Keratinocyte (primary cell): ENCODE results near the gene SLC38A2. TPM values are rescaled to one million over a fixed set of nuclear protein-coding genes. Genes with fewer than 3 reads are reported as not detected.

Source experiments
- DNase-seq: peaks from one replicate; pipeline ENCODE4 v3.0.0-alpha.2; 2011; ENCODE audit warnings: low read depth, missing footprints, low spot score
- FAIRE-seq: peaks from 2 replicates; lab custom pipeline; 2011; peaks lifted over from hg19 to GRCh38; lab: Jason Lieb, UNC
- H2AFZ ChIP-seq: 2 replicates; pipeline ENCODE4 v1.6.0; 2012; ENCODE audit warnings: low read length, control low read depth, inconsistent platforms; ENCODE audit not compliant: control insufficient read depth
- H3K27ac ChIP-seq: 2 replicates; pipeline ENCODE4 v1.5.1; 2011; ENCODE audit warnings: low read length; ENCODE audit not compliant: control insufficient read depth, insufficient read depth
- H3K27me3 ChIP-seq: 3 replicates; pipeline ENCODE4 v1.6.0; 2011; ENCODE audit warnings: low read length; ENCODE audit not compliant: control insufficient read depth, insufficient read depth; ENCODE audit errors: extremely low read depth
- H3K36me3 ChIP-seq, 2 experiments: 2 replicates in 1 of 2; 3 replicates in 1 of 2; pipeline ENCODE4 v1.5.1; 2011; ENCODE audit warnings: low read length in 2 of 2, mild to moderate bottlenecking in 1 of 2; ENCODE audit not compliant: control insufficient read depth in 2 of 2, insufficient read depth in 2 of 2; ENCODE audit errors: extremely low read depth in 1 of 2
- H3K4me1 ChIP-seq: 3 replicates; pipeline ENCODE4 v1.5.1; 2011; ENCODE audit warnings: low read length; ENCODE audit not compliant: control insufficient read depth, insufficient read depth; ENCODE audit errors: extremely low read depth
- H3K4me2 ChIP-seq: 3 replicates; pipeline ENCODE4 v1.6.0; 2011; ENCODE audit warnings: low read depth, low read length; ENCODE audit not compliant: control insufficient read depth, insufficient read depth; ENCODE audit errors: extremely low read depth
- H3K4me3 ChIP-seq, 3 experiments: fragments of 200-600 bp in 1 of 3; sonication (generic) in 1 of 3; 2 replicates in 2 of 3; 3 replicates in 1 of 3; pipeline ENCODE4 v1.5.1; 2011 to 2016; ENCODE audit warnings: low read length in 3 of 3, mild to moderate bottlenecking in 3 of 3, control low read depth in 2 of 3, inconsistent platforms in 1 of 3, low read depth in 1 of 3, mixed read lengths in 1 of 3, mixed run types in 1 of 3, moderate library complexity in 1 of 3; ENCODE audit not compliant: control insufficient read depth in 2 of 3, insufficient read depth in 2 of 3; ENCODE audit errors: extremely low read depth in 1 of 3
- H3K79me2 ChIP-seq: 2 replicates; pipeline ENCODE4 v1.6.0; 2012; ENCODE audit warnings: low read length; ENCODE audit not compliant: control insufficient read depth, insufficient read depth
- H3K9ac ChIP-seq: 3 replicates; pipeline ENCODE4 v1.6.0; 2011; ENCODE audit warnings: low read length; ENCODE audit not compliant: control insufficient read depth, insufficient read depth; ENCODE audit errors: extremely low read depth
- H3K9me1 ChIP-seq: 3 replicates; pipeline ENCODE4 v1.6.0; 2011; ENCODE audit warnings: low read length; ENCODE audit not compliant: control insufficient read depth, insufficient read depth; ENCODE audit errors: extremely low read depth
- H3K9me3 ChIP-seq: 2 replicates; pipeline ENCODE4 v1.5.1; 2012; ENCODE audit warnings: low read depth, low read length; ENCODE audit not compliant: control insufficient read depth
- H4K20me1 ChIP-seq: 3 replicates; pipeline ENCODE4 v1.6.0; 2011; ENCODE audit warnings: low read length; ENCODE audit not compliant: control insufficient read depth, insufficient read depth; ENCODE audit errors: extremely low read depth
- EZH2 ChIP-seq: IDR thresholded peaks from one replicate; pipeline ENCODE4 v1.6.1; 2012; ENCODE audit warnings: inconsistent platforms, mild to moderate bottlenecking, low read length, moderate library complexity
- dilution Hi-C: fragments of 300-500 bp; cut with MboI; formaldehyde crosslinking; loops from one replicate; pipeline ENCODE4 v1.7.0; 2020; ENCODE audit warnings: low sequenced_read_pairs; ENCODE audit not compliant: extremely low pct_ligation_motif_present
- polyA minus RNA-seq, 3 experiments: library from RNA; depleted of rRNA, polyadenylated mRNA; stranded (reverse); fragments of >200 nt; gene quantifications; 1 replicate in 1 of 3; 2 replicates in 1 of 3; 3 replicates in 1 of 3; pipeline ENCODE4 v1.2.3, GENCODE V29; 2011
- polyA plus RNA-seq, 5 experiments: library from polyadenylated mRNA; depleted of rRNA in 3 of 5; stranded (reverse) in 3 of 5; stranded (forward) in 1 of 5; unstranded in 1 of 5; fragments of >200 nt; gene quantifications; 1 replicate in 1 of 5; 2 replicates in 3 of 5; 3 replicates in 1 of 5; pipeline versions ENCODE4 v1.2.1 to v1.2.3, GENCODE V29; 2011 to 2012; ENCODE audit warnings: missing spikeins in 2 of 5, low read depth in 1 of 5, low replicate concordance in 1 of 5
- TF ChIP-seq, protein P1 (sequence below), 3 experiments: IDR thresholded peaks in 1 of 3; conservative IDR thresholded peaks in 1 of 3; optimal IDR thresholded peaks in 1 of 3; 2 replicates in 2 of 3; 3 replicates in 1 of 3; pipeline versions ENCODE3 to v1.5.1; 2011; ENCODE audit warnings: low read length in 3 of 3, mild to moderate bottlenecking in 3 of 3, moderate library complexity in 2 of 3, control low read depth in 1 of 3, inconsistent platforms in 1 of 3; ENCODE audit not compliant: insufficient read depth in 2 of 3; ENCODE audit errors: extremely low read depth in 1 of 3

SLC38A2 gene
- polyA plus RNA-seq: 213 to 577 TPM (median 375 TPM) in 3 replicates
- 528 TPM for polyA plus RNA-seq (2011; ENCODE audit: low read depth)
- polyA plus RNA-seq (2011; cell fraction: cytosol; rRNA removed): 64.1 and 143 TPM in 2 replicates
- 720 and 1,040 TPM in 2 replicates for polyA plus RNA-seq (2011; cell fraction: nucleus; rRNA removed)
- polyA plus RNA-seq (2012; ENCODE audit: low replicate concordance): 229 and 376 TPM in 2 replicates
- 238 to 790 TPM (median 512 TPM) in 3 replicates for polyA minus RNA-seq
- polyA minus RNA-seq (2011; cell fraction: cytosol; rRNA and poly(A)+ RNA removed): 139 TPM
- polyA minus RNA-seq (2011; cell fraction: nucleus; rRNA and poly(A)+ RNA removed): 1,093 and 1,815 TPM in 2 replicates

GRCh38 chr12:46372544-46373300 lies at the start of gene SLC38A2:
TSS of gene SLC38A2 (minus strand) at chr12:46372773. CDS start at chr12:46371293, 1,480 bp downstream.
- H3K79me2 ChIP-seq: peaks cover 50% of the 10 kb centered on the region
- peaks cover 29% of the 10 kb centered on the region for H3K4me1 ChIP-seq
- H3K27me3 ChIP-seq: no peaks in the 10 kb centered on the region
- peak within 1 kb of the TSS; percentile 70 to 100 (median 100) for H3K4me3 ChIP-seq
- dilution Hi-C loops: no loop called here
- peaks cover 14 to 39% of the 10 kb centered on the region in 2 experiments for H3K36me3 ChIP-seq
- peak; percentile 40 for DNase-seq
- peak within 1 kb of the TSS; percentile 98 for H3K4me2 ChIP-seq
- no peak for FAIRE-seq
- H3K9me1 ChIP-seq: no peaks in the 10 kb centered on the region
- peak within 1 kb of the TSS; percentile 95 for H3K27ac ChIP-seq
- peaks cover 27% of the 10 kb centered on the region for H4K20me1 ChIP-seq
- H3K9ac ChIP-seq: peak within 1 kb of the TSS; percentile 93
- H3K9me3 ChIP-seq: no peaks in the 10 kb centered on the region
- H2AFZ ChIP-seq: peak within 1 kb of the TSS; percentile 51
- TF ChIP-seq EZH2: no peak
- TF ChIP-seq, protein P1, sequence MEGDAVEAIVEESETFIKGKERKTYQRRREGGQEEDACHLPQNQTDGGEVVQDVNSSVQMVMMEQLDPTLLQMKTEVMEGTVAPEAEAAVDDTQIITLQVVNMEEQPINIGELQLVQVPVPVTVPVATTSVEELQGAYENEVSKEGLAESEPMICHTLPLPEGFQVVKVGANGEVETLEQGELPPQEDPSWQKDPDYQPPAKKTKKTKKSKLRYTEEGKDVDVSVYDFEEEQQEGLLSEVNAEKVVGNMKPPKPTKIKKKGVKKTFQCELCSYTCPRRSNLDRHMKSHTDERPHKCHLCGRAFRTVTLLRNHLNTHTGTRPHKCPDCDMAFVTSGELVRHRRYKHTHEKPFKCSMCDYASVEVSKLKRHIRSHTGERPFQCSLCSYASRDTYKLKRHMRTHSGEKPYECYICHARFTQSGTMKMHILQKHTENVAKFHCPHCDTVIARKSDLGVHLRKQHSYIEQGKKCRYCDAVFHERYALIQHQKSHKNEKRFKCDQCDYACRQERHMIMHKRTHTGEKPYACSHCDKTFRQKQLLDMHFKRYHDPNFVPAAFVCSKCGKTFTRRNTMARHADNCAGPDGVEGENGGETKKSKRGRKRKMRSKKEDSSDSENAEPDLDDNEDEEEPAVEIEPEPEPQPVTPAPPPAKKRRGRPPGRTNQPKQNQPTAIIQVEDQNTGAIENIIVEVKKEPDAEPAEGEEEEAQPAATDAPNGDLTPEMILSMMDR (optimal IDR thresholded peaks at IDR 0.05 in 1 of 3, IDR thresholded peaks at IDR 0.05 in 1 of 3, conservative IDR thresholded peaks at IDR 0.05 in 1 of 3; ENCODE audit: extremely low read depth in 1 of 3, insufficient read depth in 2 of 3, low read length in 3 of 3): no peak

- H3K79me2 ChIP-seq: no peaks in the 10 kb centered on the region
- H3K36me3 ChIP-seq: no peaks in the 10 kb centered on the region
- FAIRE-seq: no peak
- H2AFZ ChIP-seq: no peak overlapping the region
- H3K4me1 ChIP-seq: peaks cover 6% of the 10 kb centered on the region
- DNase-seq: no peak
- dilution Hi-C loops: no loop called here
- TF ChIP-seq, protein P1 (optimal IDR thresholded peaks at IDR 0.05 in 1 of 3, IDR thresholded peaks at IDR 0.05 in 1 of 3, conservative IDR thresholded peaks at IDR 0.05 in 1 of 3; ENCODE audit: extremely low read depth in 1 of 3, insufficient read depth in 2 of 3, low read length in 3 of 3): no peak
- TF ChIP-seq EZH2: no peak
- H3K4me3 ChIP-seq: no peak overlapping the region
- no peaks in the 10 kb centered on the region for H3K9me3 ChIP-seq
- no peak overlapping the region for H3K27ac ChIP-seq
- H3K4me2 ChIP-seq: no peak overlapping the region
- no peaks in the 10 kb centered on the region for H3K9me1 ChIP-seq
- no peak overlapping the region for H3K9ac ChIP-seq
- H4K20me1 ChIP-seq: no peaks in the 10 kb centered on the region
- H3K27me3 ChIP-seq: no peaks in the 10 kb centered on the region
Measured at GRCh38 chr12:46419675-46420074, 47.1 kb upstream of the SLC38A2 start.
